ENCODE data around the gene CD58.
"Not testable (repeated sequence)": the region's sequence is repeated elsewhere in the genome, so short reads cannot be mapped to it uniquely, and the experiment has no call there.

The CD58 gene

GRCh38 chr1:116597388-116597787 lies 26.6 kb upstream of the CD58 start:
- H3K9me3 ChIP-seq (ENCODE audit: control insufficient read depth, insufficient read depth, low read length); H3K4me1 ChIP-seq (ENCODE audit: insufficient read depth, low read length); H3K9ac ChIP-seq (ENCODE audit: low read depth, low read length); H3K36me3 ChIP-seq (ENCODE audit: insufficient read depth, low read length): not testable (repeated sequence)

DNA sequence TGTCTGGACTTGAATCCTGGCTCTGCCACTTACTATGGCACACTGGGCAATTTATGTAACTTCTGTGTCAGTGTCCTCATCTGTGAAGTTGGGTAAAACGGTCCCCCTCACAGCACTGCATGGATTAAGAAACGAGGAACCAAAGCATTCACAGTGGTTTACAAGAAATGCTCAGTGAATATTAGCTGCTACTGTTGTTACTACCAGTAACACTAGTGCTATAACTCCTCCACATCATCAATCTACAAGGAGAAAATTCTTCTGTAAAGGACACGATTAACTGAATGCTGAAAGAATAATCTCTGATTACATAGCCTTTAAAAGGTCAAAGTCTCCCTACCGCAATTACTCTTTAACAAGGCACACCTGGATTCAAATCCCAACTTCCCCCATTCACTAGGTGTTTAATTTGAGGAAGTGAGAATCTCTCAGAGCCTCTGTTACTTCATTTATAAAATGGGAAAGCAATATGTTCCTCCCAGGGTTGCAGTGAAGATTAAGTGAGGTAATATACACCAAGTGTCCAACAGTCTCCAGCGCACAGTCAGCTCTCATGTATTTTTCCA lies 26.0 kb upstream of the CD58 start:
- not testable (repeated sequence) for H3K9me3 ChIP-seq (ENCODE audit: control insufficient read depth, insufficient read depth, low read length); H3K4me1 ChIP-seq (ENCODE audit: insufficient read depth, low read length); H3K9ac ChIP-seq (ENCODE audit: low read depth, low read length); H3K36me3 ChIP-seq (ENCODE audit: insufficient read depth, low read length)

DNA sequence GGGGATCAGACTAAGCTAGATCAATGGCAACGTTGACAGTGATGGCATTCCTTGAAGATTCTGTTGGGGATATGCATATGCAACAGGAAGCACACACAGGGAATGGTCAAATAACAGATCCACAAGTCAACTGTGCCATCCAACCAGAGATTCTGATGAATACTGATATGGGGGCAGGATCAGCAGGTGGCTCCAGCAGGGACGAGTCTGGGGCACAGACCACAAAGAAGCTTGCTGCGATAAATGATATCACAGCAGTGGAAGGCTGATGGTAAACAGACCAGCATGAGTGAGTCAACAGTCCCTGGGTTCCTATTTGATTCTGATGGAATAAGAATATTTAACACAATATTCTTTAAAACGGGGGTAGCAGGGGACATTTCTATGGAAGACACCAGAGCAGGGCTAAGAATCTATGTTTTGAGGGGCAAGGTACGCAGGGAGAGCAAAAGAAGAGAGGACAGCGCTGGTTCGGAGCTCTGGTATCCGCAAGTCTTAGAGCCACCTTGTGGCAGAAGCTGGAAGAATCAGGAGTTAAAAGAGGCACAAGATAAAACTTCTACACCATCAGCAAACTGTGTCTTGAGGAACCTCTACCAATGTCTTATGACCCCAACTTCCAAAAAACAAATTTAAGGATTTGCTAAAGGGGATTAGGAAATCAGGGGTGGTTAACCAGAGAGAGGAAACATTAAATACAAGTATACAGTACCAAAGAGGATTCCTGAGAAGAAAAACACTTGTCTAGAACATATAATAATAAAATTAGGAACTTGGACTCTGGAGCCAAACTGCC lies 25.3 kb upstream of the CD58 start:
- not testable (repeated sequence) for H3K9me3 ChIP-seq (ENCODE audit: control insufficient read depth, insufficient read depth, low read length); H3K36me3 ChIP-seq (ENCODE audit: insufficient read depth, low read length); H3K4me1 ChIP-seq (ENCODE audit: insufficient read depth, low read length); H3K9ac ChIP-seq (ENCODE audit: low read depth, low read length)

GRCh38 chr1:116595065-116595840 lies 24.4 kb upstream of the CD58 start:
- not testable (repeated sequence) for H3K9ac ChIP-seq (ENCODE audit: low read depth, low read length); H3K9me3 ChIP-seq (ENCODE audit: control insufficient read depth, insufficient read depth, low read length); H3K4me1 ChIP-seq (ENCODE audit: insufficient read depth, low read length); H3K36me3 ChIP-seq (ENCODE audit: insufficient read depth, low read length)

DNA sequence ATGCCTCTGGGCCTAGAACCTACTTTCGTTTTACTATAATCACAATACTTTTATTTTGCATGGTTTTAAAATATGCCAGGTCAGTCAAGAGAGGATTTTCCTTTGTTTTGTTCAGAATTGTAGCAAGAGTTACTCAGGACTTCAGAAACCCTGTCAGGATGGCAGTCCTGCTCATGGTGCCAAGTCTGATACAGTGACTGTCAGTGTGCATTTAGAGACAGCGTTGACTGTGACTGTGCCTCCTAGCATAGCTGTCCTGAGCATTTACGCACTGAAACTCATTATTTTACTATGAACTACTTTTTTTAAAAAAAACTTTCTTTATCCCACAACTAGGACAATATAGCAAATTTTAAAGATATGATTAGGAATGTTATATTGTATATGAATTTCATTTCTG lies 23.2 kb upstream of the CD58 start:
- H3K4me1 ChIP-seq (ENCODE audit: insufficient read depth, low read length); H3K9ac ChIP-seq (ENCODE audit: low read depth, low read length); H3K9me3 ChIP-seq (ENCODE audit: control insufficient read depth, insufficient read depth, low read length); H3K36me3 ChIP-seq (ENCODE audit: insufficient read depth, low read length): not testable (repeated sequence)

DNA sequence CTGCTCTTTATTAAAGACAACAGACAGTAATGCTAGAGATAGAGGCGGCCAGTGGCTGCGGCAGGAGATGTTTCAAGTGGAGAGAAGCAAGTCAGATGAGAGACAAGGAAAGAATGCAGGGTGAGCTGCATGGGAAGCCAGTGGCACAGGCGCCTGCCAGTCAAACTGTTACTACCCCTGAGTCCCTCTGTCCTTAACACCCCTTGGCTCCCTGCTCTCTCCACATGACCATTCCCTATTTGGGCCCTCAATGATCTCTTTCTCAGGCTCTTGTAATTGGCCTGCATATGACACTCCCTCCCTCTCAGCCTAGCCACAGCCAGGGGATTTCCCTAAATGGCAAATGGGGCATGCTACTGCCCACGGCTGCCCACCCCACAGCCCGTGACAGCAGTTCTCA lies 22.6 kb upstream of the CD58 start:
- H3K9me3 ChIP-seq (ENCODE audit: control insufficient read depth, insufficient read depth, low read length); H3K4me1 ChIP-seq (ENCODE audit: insufficient read depth, low read length); H3K36me3 ChIP-seq (ENCODE audit: insufficient read depth, low read length); H3K9ac ChIP-seq (ENCODE audit: low read depth, low read length): not testable (repeated sequence)

DNA sequence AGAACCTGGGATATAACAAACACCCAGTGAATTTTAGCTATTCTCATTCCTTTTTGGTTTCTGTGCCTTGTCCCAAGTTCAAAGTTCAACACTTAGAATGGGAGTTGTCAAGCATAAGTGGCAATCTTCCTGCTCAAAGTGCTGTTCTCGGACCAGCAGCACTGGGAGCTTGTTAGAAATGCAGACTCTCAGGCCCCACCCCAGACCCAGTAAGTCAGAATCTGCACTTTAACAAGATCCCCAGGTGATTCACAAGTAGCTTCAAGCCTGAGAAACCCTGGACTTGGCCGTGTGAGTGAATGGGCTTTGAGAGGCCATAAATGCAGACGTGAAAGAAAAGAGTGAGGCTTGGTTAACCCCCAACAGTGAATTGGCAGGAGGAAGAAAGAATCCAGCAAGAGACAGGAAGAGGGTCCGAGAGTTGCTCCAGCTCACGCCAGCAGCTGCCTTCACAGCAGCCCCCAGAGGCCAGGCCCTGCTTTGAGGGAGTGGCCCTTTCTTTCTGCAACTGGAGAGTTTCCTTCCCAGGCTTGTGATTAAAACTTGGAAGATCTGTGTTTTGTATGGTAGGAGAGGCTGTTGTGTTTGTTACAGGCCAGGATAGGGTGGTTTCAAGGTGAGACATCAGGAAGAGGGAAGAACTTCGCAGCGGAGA lies 21.3 kb upstream of the CD58 start:
- not testable (repeated sequence) for H3K36me3 ChIP-seq (ENCODE audit: insufficient read depth, low read length); H3K9me3 ChIP-seq (ENCODE audit: control insufficient read depth, insufficient read depth, low read length); H3K4me1 ChIP-seq (ENCODE audit: insufficient read depth, low read length); H3K9ac ChIP-seq (ENCODE audit: low read depth, low read length)

GRCh38 chr1:116591006-116591950 lies 20.5 kb upstream of the CD58 start:
- H3K9ac ChIP-seq (ENCODE audit: low read depth, low read length); H3K9me3 ChIP-seq (ENCODE audit: control insufficient read depth, insufficient read depth, low read length); H3K4me1 ChIP-seq (ENCODE audit: insufficient read depth, low read length); H3K36me3 ChIP-seq (ENCODE audit: insufficient read depth, low read length): not testable (repeated sequence)

DNA sequence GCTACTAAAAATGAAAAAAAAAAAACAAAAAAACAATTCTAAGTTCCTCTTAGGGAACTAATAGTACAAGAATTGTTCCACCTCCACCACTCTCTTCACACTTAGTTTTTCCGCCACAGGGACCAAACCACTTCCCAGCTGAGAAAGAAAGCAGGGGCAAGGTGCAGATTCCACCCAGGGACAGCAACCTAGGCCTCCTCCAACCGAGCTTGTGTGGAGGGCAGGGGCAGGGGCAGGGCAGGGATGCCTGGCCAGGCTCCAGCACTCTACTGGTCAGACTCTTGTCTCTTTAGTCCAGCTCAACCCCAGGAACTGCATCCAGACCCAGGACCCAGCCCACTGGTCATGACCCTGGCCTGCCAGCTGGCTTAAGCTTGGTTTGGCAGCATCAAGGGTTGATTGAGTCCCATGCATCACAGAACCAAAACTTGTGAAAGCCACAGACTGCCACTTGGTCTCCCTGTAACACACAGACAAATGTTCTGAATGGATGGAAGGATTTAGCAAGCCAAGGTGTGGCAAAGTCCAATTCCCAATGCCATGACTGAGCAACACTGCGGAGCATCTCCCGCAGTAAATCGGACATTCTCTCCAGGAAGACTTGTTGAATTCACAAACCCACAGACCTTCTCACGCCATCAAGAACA lies 19.7 kb upstream of the CD58 start:
- H3K9me3 ChIP-seq (ENCODE audit: control insufficient read depth, insufficient read depth, low read length); H3K4me1 ChIP-seq (ENCODE audit: insufficient read depth, low read length); H3K36me3 ChIP-seq (ENCODE audit: insufficient read depth, low read length); H3K9ac ChIP-seq (ENCODE audit: low read depth, low read length): not testable (repeated sequence)

DNA sequence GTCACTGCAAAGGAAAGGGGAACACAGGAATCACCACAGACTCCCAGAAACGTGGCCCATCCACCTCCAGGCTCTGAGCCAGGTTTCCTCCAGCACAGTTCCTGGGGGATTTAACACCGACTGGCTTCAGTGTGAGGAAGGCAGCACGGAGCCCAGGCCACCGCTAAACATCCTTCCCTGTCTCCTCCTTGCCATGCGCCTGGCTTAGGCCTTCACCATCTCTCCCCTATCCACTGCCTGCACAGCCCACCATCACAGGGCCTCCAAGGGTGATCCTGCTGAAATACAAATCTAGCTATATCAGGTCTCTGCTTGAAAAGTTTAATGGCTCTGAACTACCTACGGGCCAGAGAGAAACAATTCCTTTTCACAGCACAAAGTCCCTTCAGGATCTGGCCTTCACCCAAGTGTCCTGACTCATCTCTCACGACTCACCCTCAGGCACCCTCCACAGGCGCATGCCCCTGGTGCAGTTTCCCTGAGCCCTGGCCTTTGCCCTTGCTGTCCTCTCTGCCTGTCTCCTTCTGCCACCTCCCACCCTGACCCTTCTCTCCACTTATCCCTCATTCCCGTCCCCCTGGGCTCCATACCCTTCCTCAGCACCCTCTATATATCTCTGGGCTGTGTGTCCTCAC lies 18.4 kb upstream of the CD58 start:
- not testable (repeated sequence) for H3K36me3 ChIP-seq (ENCODE audit: insufficient read depth, low read length); H3K9ac ChIP-seq (ENCODE audit: low read depth, low read length); H3K4me1 ChIP-seq (ENCODE audit: insufficient read depth, low read length); H3K9me3 ChIP-seq (ENCODE audit: control insufficient read depth, insufficient read depth, low read length)

- Histone ChIP-seq H3K4me1 (ENCODE audit: insufficient read depth, low read length) (no peaks in the 10 kb centered on the region), H3K9ac (ENCODE audit: low read depth, low read length) (no peak overlapping the region), H3K9me3 (ENCODE audit: control insufficient read depth, insufficient read depth, low read length) (no peaks in the 10 kb centered on the region), H3K36me3 (ENCODE audit: insufficient read depth, low read length) (no peaks in the 10 kb centered on the region)
Observed at GRCh38 chr1:116587501-116588227, 16.8 kb upstream of the CD58 start.

GRCh38 chr1:116586741-116587143 lies 15.9 kb upstream of the CD58 start:
- Histone ChIP-seq H3K36me3 (ENCODE audit: insufficient read depth, low read length) (no peaks in the 10 kb centered on the region), H3K4me1 (ENCODE audit: insufficient read depth, low read length) (no peaks in the 10 kb centered on the region), H3K9me3 (ENCODE audit: control insufficient read depth, insufficient read depth, low read length) (no peaks in the 10 kb centered on the region), H3K9ac (ENCODE audit: low read depth, low read length) (no peak overlapping the region)

- H3K36me3 ChIP-seq (ENCODE audit: insufficient read depth, low read length) = no peaks in the 10 kb centered on the region
Observed at GRCh38 chr1:116585886-116586285, 15.1 kb upstream of the CD58 start.

More at GRCh38 chr1:116585886-116586285, 15.1 kb upstream of the CD58 start:
- no peaks in the 10 kb centered on the region for H3K4me1 ChIP-seq (ENCODE audit: insufficient read depth, low read length)
- no peaks in the 10 kb centered on the region for H3K9me3 ChIP-seq (ENCODE audit: control insufficient read depth, insufficient read depth, low read length)
- no peak overlapping the region for H3K9ac ChIP-seq (ENCODE audit: low read depth, low read length)
